GM23338 (cell line): ENCODE data around the gene CIAPIN1. TPM values are rescaled to one million over a fixed set of nuclear protein-coding genes. Genes with fewer than 3 reads are reported as not detected.

Source experiments
- ATAC-seq: fragments of 200-7000 bp; cut with Tn5 transposase; 3 replicates; pipeline ENCODE4 v1.9.1; 2020
- DNase-seq: peaks from one replicate; pipeline ENCODE4 v3.0.0-alpha.2; 2015; ENCODE audit warnings: low spot score
- H2AFZ ChIP-seq: fragments of 200-600 bp; sonication (generic); 2 replicates; pipeline ENCODE4 v1.8.0; 2016; ENCODE audit warnings: antibody characterized with exemption, mild to moderate bottlenecking, moderate library complexity
- H3F3A ChIP-seq: fragments of 200-600 bp; sonication (generic); replicated peaks from 2 replicates; pipeline ENCODE4 v1.8.0; 2017; ENCODE audit warnings: antibody characterized with exemption, mixed run types, low read depth
- H3K27ac ChIP-seq: fragments of 200-600 bp; sonication (generic); 2 replicates; pipeline ENCODE4 v1.6.1; 2016; ENCODE audit warnings: low read depth
- H3K27me3 ChIP-seq: fragments of 200-600 bp; sonication (generic); 2 replicates; pipeline ENCODE4 v1.8.0; 2016; ENCODE audit warnings: mild to moderate bottlenecking, mixed run types, moderate library complexity; ENCODE audit not compliant: insufficient read depth
- H3K36me3 ChIP-seq: fragments of 200-600 bp; sonication (generic); 2 replicates; pipeline ENCODE4 v1.8.0; 2016; ENCODE audit warnings: mild to moderate bottlenecking; ENCODE audit not compliant: insufficient read depth
- H3K4me1 ChIP-seq: fragments of 200-600 bp; sonication (generic); 2 replicates; pipeline ENCODE4 v1.8.0; 2016; ENCODE audit warnings: mild to moderate bottlenecking, moderate library complexity; ENCODE audit not compliant: insufficient read depth
- H3K4me2 ChIP-seq: fragments of 200-600 bp; sonication (generic); 2 replicates; pipeline ENCODE4 v1.7.1; 2017; ENCODE audit warnings: mixed run types
- H3K4me3 ChIP-seq: fragments of 200-600 bp; sonication (generic); 2 replicates; pipeline ENCODE4 v1.6.1; 2016; ENCODE audit warnings: mixed run types
- H3K79me2 ChIP-seq: fragments of 200-600 bp; sonication (generic); replicated peaks from 2 replicates; pipeline ENCODE4 v1.8.0; 2017; ENCODE audit warnings: mild to moderate bottlenecking; ENCODE audit not compliant: insufficient read depth
- H3K9me2 ChIP-seq: fragments of 200-600 bp; sonication (generic); 2 replicates; pipeline ENCODE4 v1.8.0; 2017; ENCODE audit not compliant: insufficient read depth
- H4K20me1 ChIP-seq: fragments of 200-600 bp; sonication (generic); replicated peaks from 2 replicates; pipeline ENCODE4 v1.8.0; 2017; ENCODE audit warnings: mild to moderate bottlenecking; ENCODE audit not compliant: insufficient read depth
- H3K27ac Mint-ChIP-seq: 2 replicates; pipeline ENCODE4 v1.8.0; 2020; ENCODE audit warnings: inconsistent platforms, mild to moderate bottlenecking, moderate library complexity, mixed read lengths
- H3K27me3 Mint-ChIP-seq: 3 replicates; pipeline ENCODE4 v1.8.0; 2022; ENCODE audit warnings: low read depth, mild to moderate bottlenecking, moderate library complexity, mixed read lengths, inconsistent platforms; ENCODE audit not compliant: insufficient read depth, poor library complexity
- H3K36me3 Mint-ChIP-seq: 3 replicates; pipeline ENCODE4 v1.8.0; 2021; ENCODE audit warnings: low read depth, mild to moderate bottlenecking, inconsistent platforms, moderate library complexity, mixed read lengths
- H3K4me1 Mint-ChIP-seq: 3 replicates; pipeline ENCODE4 v1.8.0; 2020; ENCODE audit warnings: mild to moderate bottlenecking, inconsistent platforms, mixed read lengths
- H3K4me3 Mint-ChIP-seq: 3 replicates; pipeline ENCODE4 v1.8.0; 2021; ENCODE audit warnings: moderate library complexity, mild to moderate bottlenecking, inconsistent platforms, mixed read lengths
- H3K9me3 Mint-ChIP-seq: 3 replicates; pipeline ENCODE4 v1.8.0; 2020; ENCODE audit warnings: moderate library complexity, mild to moderate bottlenecking, inconsistent platforms, mixed read lengths
- CREB1 ChIP-seq: fragments of 250-450 bp; sonication (Bioruptor Pico); IDR thresholded peaks from 2 replicates; pipeline ENCODE4 v1.5.0; 2020; ENCODE audit warnings: low read depth, mild to moderate bottlenecking, moderate library complexity
- CTCF ChIP-seq, 2 experiments: fragments of 200-600 bp in 1 of 2; sonication (generic) in 1 of 2; conservative IDR thresholded peaks; 2 replicates each; pipeline versions ENCODE4 v1.5.1 to v1.6.1; 2016 to 2017; ENCODE audit warnings: antibody characterized with exemption in 2 of 2, low read depth in 2 of 2, mild to moderate bottlenecking in 2 of 2, moderate library complexity in 1 of 2
- EZH2 ChIP-seq: fragments of 200-600 bp; sonication (generic); IDR thresholded peaks from one replicate; pipeline ENCODE4 v1.8.0; 2017; ENCODE audit warnings: antibody characterized with exemption, mild to moderate bottlenecking, low read depth; ENCODE audit not compliant: unreplicated experiment
- EZH2phosphoT487 ChIP-seq: fragments of 200-600 bp; sonication (generic); IDR thresholded peaks from one replicate; pipeline ENCODE4 v1.8.1; 2018; ENCODE audit warnings: antibody characterized with exemption; ENCODE audit not compliant: unreplicated experiment
- JUNB ChIP-seq: IDR thresholded peaks from one replicate; pipeline ENCODE4 v1.6.1; 2016; ENCODE audit warnings: antibody characterized with exemption; ENCODE audit not compliant: unreplicated experiment
- NANOG ChIP-seq: IDR thresholded peaks from 2 replicates; pipeline ENCODE4 v1.6.1; 2016; ENCODE audit warnings: antibody characterized with exemption, borderline replicate concordance
- POLR2AphosphoS5 ChIP-seq: IDR thresholded peaks from 2 replicates; pipeline ENCODE4 v1.6.1; 2016; ENCODE audit warnings: antibody characterized with exemption, low read depth
- REST ChIP-seq: IDR thresholded peaks from one replicate; pipeline ENCODE4 v1.6.1; 2018; ENCODE audit warnings: antibody characterized with exemption; ENCODE audit not compliant: unreplicated experiment
- STAT1 ChIP-seq: IDR thresholded peaks from one replicate; pipeline ENCODE4 v1.6.1; 2016; ENCODE audit warnings: antibody characterized with exemption; ENCODE audit not compliant: unreplicated experiment
- ZNF114 ChIP-seq: fragments of 250-450 bp; sonication (Bioruptor Pico); IDR thresholded peaks from 2 replicates; pipeline ENCODE4 v1.5.0; 2020; ENCODE audit warnings: mild to moderate bottlenecking, moderate library complexity
- ZNF331 ChIP-seq: fragments of 250-450 bp; sonication (Bioruptor Pico); IDR thresholded peaks from 2 replicates; pipeline ENCODE4 v1.5.0; 2020; ENCODE audit warnings: low read depth, mild to moderate bottlenecking, moderate library complexity
- ZNF462 ChIP-seq: fragments of 250-450 bp; sonication (Bioruptor Pico); IDR thresholded peaks from 2 replicates; pipeline ENCODE4 v1.5.0; 2020; ENCODE audit warnings: mild to moderate bottlenecking, moderate library complexity
- polyA plus RNA-seq: library from polyadenylated mRNA; unstranded; fragments of >200 nt; fragmentation: Nextera tagmentation; extraction: Ambion mirVana; gene quantifications from 2 replicates; pipeline ENCODE4 v1.2.1, GENCODE V29; 2016
- total RNA-seq: library from RNA; depleted of rRNA; stranded (reverse); fragments of >200 nt; shearing (Covaris generic); gene quantifications from 2 replicates; pipeline ENCODE4 v1.2.3, GENCODE V29; 2014

CIAPIN1 gene
- total and polyA plus RNA-seq, 2 experiments from 2014 or later: 36.5 to 75.4 TPM

- no peak for TF ChIP-seq CTCF (conservative IDR thresholded peaks at IDR 0.05; ENCODE audit: low read depth in 2 of 2)
These were observed 55.5 kb downstream of the CIAPIN1 start (continued) for GRCh38 chr16:57391708-57392107.

GRCh38 chr16:57391300-57391699 is 55.9 kb downstream of the CIAPIN1 start:
- Mint-ChIP-seq H3K4me3 (no peak overlapping the region), H3K36me3 (no peaks in the 10 kb centered on the region), H3K4me1 (peaks cover 3% of the 10 kb centered on the region), H3K27ac (no peak overlapping the region), H3K9me3 (peaks cover 3% of the 10 kb centered on the region; the same call in 1 of the 3 replicates), H3K27me3 (peaks cover 11% of the 10 kb centered on the region)
- Histone ChIP-seq H2AFZ (no peak overlapping the region), H3F3A (0 out of 2 replicates have a peak, but pooled peaks cover 4% of the 10 kb centered on the region), H3K79me2 (no peaks in the 10 kb centered on the region), H3K4me3 (no peak overlapping the region), H3K27ac (no peak overlapping the region), H3K9me2 (no peaks in the 10 kb centered on the region), H3K4me2 (no peak overlapping the region), H3K27me3 (no peaks in the 10 kb centered on the region), H3K4me1 (no peaks in the 10 kb centered on the region), H3K36me3 (no peaks in the 10 kb centered on the region), H4K20me1 (no peaks in the 10 kb centered on the region)
- no peak for DNase-seq
- no peak for ATAC-seq
- TF ChIP-seq STAT1 (no peak), ZNF114 (CRISPR knock-in tag) (no peak), CTCF (conservative IDR thresholded peaks at IDR 0.05; ENCODE audit: low read depth in 2 of 2) (no peak), CREB1 (CRISPR knock-in tag) (no peak), REST (no peak), ZNF462 (CRISPR knock-in tag) (no peak), JUNB (no peak), NANOG (no peak), POLR2AphosphoS5 (no peak), EZH2phosphoT487 (no peak), EZH2 (no peak), ZNF331 (CRISPR knock-in tag) (no peak)
